ENCODE results near the gene NOP10. TPM values are rescaled to one million over a fixed set of nuclear protein-coding genes. Genes with fewer than 3 reads are reported as not detected.

NOP10 gene
- 182 and 189 TPM in 2 replicates for total RNA-seq

DNA sequence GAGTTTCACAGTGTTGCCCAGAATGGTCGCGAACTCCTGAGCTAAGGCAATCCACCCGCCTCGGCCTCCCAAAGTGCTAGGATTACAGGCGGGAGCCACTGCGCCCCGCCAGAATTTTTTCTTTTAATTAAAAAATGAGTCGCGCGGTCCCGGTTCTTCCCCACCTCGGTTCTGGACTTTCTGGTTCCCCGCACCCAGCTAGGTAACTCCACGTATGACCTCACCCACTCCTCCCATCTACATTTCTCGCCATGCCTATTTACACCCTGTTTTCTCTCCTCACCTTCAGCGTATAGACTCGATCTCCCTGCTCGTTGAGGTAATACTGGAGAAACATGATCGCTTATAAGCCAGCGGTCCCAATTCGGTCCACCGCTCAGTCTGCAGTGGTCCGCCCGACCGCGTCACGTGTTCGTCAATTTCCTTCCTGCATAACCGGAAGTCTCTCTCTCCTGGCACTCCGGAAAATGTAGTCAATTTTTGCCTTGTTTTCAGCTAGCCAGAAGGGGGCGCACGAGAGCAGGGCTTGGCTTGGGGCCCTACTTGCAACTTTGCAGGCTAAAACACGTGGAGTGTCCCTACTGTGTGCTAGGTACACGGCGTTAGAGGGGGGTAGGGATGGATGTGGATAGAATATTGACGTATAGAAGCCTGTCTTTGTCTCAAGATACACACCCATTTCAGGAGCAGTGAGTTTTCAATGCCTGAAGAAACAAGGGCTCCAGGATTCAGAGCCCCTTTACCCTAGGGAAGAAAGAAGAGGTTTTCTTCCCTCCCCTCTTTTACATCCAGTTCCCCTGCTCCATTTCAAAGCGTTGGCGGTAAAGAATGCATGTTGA lies at the start of gene NOP10, which contains the start of gene NUTM1:
TSS of gene NOP10 (minus strand) at position 400 of the 839 bp plus-strand sequence. CDS start at position 337, 63 bp downstream.
TSS of gene NUTM1 (plus strand) at position 579 of the 839 bp plus-strand sequence. CDS start 382 bp downstream, outside the sequence.

DNA sequence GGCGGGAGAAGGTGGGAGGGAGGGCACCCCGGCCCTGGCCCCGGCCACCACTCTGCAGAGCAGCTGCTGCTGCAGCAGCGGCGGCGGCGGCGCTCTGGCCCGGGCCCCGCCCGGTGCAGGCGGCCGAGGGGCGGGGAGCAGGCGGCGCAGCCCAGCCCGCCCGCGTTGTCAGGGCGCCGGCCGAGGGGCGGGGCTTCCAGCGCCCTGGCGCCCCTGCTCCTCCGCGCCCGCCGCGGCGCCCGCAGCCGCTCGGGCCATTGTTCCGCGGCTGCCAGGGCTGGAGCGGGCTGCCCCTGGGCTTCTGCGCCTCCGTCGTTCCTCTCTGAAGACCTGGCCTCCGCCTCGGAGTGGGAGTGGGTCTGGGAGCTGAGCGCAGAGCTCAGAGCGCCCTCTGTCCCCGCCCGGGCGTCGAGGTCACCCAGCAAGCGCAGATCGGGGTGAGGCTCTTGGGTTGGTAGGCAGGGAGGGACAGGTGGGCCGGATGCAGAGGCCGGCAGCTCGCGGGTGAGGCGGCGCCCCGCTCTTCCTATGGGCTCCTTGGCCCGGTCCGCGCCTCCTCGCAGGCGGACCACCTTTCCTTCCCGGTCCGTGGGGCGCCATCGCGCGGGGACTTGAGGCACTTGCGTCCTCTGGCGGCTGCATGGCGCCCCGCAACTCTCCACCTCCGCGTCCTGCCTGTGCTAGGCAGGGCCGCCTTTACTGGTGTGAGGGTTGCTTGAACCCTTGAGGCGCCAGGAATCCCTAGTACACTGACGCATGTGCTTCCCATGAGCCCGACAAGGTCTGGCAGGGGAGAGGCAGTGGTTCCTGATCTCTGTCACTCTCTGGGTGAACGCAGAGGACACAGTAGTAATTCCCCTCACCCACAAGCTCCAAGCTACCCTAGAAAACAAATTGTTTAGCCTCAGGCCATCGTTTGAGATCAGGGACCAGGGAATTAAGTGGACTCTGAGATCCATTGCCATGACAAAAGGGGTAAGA lies 24.5 kb upstream of the NOP10 start, which contains the start of gene LPCAT4:
TSS of gene LPCAT4 (minus strand) at position 96 of the 981 bp plus-strand sequence. CDS start 96 bp downstream, outside the sequence.

DNA sequence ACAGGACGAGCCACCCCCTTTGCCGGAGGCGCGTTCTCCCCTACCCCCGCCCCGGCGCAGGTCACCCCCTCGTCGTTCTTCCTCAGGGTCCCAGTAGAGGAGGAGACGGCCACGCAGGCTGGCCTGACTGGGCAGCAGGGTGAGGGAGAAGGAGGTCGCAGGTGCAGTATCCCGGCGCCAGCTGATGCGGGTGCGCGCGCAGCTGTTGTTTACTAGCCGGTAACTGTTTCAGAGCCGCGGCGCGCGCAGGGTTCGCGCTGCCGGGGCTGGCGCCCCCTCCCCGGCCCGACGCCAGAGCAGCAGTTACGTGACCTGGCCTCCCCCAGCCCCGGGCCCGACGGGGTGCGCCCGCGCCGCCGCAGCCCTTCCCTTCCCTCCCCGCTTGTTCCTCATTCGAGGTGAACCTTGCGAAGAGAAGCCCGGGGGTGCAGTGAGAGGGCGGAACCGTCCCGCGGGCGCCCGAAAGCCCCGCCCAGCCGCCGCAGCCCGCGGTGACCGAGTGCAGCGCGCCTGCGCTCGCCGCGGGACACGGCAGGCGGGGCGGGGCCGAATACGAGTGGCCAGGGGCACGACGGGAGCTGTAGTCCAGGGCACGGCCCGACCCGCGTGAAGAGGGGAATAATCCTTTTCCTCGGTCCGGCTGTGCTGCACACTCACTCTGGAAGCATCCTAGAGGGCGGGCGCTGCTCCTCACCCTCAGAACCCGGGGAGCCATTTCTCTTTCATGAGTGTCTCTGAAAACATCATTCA lies 5.2 kb downstream of the NOP10 start, which contains the start of gene SLC12A6:
TSS of gene SLC12A6 (minus strand) at position 225 of the 750 bp plus-strand sequence. CDS start 1,101 bp downstream, outside the sequence.

Other genes starting within 250 kb of the NOP10 start
- gene EMC7, start 241.3 kb downstream of the NOP10 start, total RNA-seq = 25.3 and 42.8 TPM in 2 replicates
- 0.65 and 1.9 TPM in 2 replicates for gene PGBD4, start 241.1 kb downstream of the NOP10 start, total RNA-seq
- 28.7 and 48.5 TPM in 2 replicates for gene KATNBL1, start 133.0 kb downstream of the NOP10 start, total RNA-seq
- 148 and 184 TPM in 2 replicates for gene EMC4, start 118.1 kb downstream of the NOP10 start, total RNA-seq
- gene SLC12A6, start 5.4 kb downstream of the NOP10 start, total RNA-seq = 15.2 and 34.8 TPM in 2 replicates
- gene NUTM1, start 179 bp upstream of the NOP10 start, total RNA-seq = not detected in 2 replicates
- 6.6 and 9.4 TPM in 2 replicates for gene LPCAT4, start 24.1 kb upstream of the NOP10 start, total RNA-seq
- 4.9 and 12.8 TPM in 2 replicates for gene GOLGA8A, start 94.7 kb upstream of the NOP10 start, total RNA-seq
- 5.5 and 7.4 TPM in 2 replicates for gene GOLGA8B, start 240.5 kb upstream of the NOP10 start, total RNA-seq

Measured in bladder microvascular endothelial cell (primary cell).